ENCODE data around the gene OFD1. TPM values are rescaled to one million over a fixed set of nuclear protein-coding genes. Genes with fewer than 3 reads are reported as not detected.
"Not testable (repeated sequence)": the region's sequence is repeated elsewhere in the genome, so short reads cannot be mapped to it uniquely, and the experiment has no call there.

OFD1 gene
- polyA plus RNA-seq, 1 experiment = 14.1 TPM

DNA sequence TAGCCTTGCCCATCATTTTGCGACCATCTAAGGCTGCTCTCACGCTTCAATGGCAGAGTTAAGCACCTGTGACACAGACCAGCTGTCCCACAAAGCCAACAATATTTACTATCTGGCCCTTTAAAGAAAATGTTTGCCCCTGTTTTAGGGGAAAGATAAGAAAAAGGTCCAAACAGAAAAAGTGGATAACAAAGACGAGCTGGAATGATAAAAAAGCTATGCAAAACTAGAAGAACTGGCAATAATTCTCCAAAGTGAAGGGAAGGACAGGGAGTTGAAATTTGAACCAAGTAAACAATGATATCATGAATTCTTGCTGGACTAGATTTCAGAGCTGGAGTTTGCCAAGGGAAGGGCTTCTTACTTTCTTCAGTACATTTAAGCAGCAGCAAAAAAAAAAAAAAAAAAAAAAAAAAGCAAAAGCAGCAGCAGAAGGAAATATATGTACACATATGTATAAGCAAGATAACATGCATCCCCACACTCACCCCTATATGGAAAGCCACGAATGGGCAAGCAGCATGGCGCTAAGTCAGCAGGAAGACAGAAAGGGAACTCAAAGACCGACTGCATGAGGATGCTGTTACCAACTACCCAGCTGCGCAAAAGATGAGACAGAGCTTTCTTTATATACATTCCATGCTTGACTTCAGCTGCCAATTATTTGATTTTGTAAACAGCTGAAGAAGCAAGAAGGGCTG is 12.6 kb upstream of the OFD1 start:
- CTCF ChIA-PET = interaction anchor here (0.7 to 1.1 kb wide), 2 partner anchors 15 to 28 kb away, joined by 3 to 5 read pairs; no protein-coding TSS in a partner anchor
- Histone ChIP-seq H3K27ac (ENCODE audit: low read depth, low read length) (peak overlapping the region; percentile 82), H3K9me3 (ENCODE audit: control insufficient read depth, insufficient read depth, low read length) (no peaks in the 10 kb centered on the region), H3K4me3 (ENCODE audit: low read depth, low read length) (0 out of 2 replicates have a peak overlapping the region, but pooled peaks have one; percentile 25), H3K27me3 (ENCODE audit: control insufficient read depth, insufficient read depth, low read length) (no peaks in the 10 kb centered on the region)
- DNase-seq (ENCODE audit: low read depth, low spot score) = peak; percentile 60
- POLR2A ChIA-PET = interaction anchor here (0.6 to 1.4 kb wide), 8 partner anchors 10 to 1322 kb away, joined by 3 to 14 read pairs (median 4); partner anchors contain the start of genes OFD1 and TRAPPC2
- TF ChIP-seq, protein P1, sequence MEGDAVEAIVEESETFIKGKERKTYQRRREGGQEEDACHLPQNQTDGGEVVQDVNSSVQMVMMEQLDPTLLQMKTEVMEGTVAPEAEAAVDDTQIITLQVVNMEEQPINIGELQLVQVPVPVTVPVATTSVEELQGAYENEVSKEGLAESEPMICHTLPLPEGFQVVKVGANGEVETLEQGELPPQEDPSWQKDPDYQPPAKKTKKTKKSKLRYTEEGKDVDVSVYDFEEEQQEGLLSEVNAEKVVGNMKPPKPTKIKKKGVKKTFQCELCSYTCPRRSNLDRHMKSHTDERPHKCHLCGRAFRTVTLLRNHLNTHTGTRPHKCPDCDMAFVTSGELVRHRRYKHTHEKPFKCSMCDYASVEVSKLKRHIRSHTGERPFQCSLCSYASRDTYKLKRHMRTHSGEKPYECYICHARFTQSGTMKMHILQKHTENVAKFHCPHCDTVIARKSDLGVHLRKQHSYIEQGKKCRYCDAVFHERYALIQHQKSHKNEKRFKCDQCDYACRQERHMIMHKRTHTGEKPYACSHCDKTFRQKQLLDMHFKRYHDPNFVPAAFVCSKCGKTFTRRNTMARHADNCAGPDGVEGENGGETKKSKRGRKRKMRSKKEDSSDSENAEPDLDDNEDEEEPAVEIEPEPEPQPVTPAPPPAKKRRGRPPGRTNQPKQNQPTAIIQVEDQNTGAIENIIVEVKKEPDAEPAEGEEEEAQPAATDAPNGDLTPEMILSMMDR (IDR thresholded peaks at IDR 0.05; ENCODE audit: low read depth, low read length) = no peak

DNA sequence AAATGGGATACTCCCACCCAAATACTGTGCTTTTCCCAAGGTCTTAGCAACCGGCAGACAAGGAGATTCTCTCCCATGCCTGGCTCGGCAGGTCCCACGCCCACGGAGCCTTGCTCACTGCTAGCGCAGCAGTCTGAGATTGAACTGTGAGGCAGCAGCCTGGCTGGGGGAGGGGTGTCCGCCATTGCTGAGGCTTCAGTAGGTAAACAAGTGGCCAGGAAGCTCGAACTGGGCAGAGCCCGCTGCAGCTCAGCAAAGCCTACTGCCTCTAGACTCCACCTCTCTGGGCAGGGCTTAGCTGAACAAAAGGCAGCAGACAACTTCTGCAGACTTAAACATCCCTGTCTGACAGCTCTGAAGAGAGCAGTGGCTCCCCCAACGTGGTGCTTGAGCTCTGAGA is 9.7 kb upstream of the OFD1 start:
- DNase-seq (ENCODE audit: low read depth, low spot score); H3K4me3 ChIP-seq (ENCODE audit: low read depth, low read length); H3K27ac ChIP-seq (ENCODE audit: low read depth, low read length); CTCF ChIA-PET; H3K9me3 ChIP-seq (ENCODE audit: control insufficient read depth, insufficient read depth, low read length); H3K27me3 ChIP-seq (ENCODE audit: control insufficient read depth, insufficient read depth, low read length): not testable (repeated sequence)
- POLR2A ChIA-PET = interaction anchor here (1.0 kb wide), 1 partner anchor 9 kb away, joined by 3 read pairs; the partner anchor contains the start of genes OFD1 and TRAPPC2

DNA sequence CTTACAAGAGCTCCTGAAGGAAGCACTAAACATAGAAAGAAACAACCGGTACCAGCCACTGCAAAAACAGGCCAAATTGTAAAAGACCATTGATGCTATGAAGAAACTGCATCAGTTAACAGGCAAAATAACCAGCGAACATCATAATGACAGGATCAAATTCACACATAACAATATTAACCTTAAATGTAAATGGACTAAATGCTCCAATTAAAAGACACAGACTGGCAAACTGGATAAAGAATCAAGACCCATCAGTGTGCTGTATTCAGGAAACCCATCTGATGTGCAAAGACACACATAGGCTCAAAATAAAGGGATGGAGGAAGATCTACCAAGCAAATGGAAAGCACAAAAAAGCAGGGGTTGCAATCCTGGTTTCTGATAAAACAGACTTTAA is 8.0 kb upstream of the OFD1 start:
- H3K27me3 ChIP-seq (ENCODE audit: control insufficient read depth, insufficient read depth, low read length); POLR2A ChIA-PET; H3K4me3 ChIP-seq (ENCODE audit: low read depth, low read length); CTCF ChIA-PET; H3K27ac ChIP-seq (ENCODE audit: low read depth, low read length); H3K9me3 ChIP-seq (ENCODE audit: control insufficient read depth, insufficient read depth, low read length); DNase-seq (ENCODE audit: low read depth, low spot score): not testable (repeated sequence)

DNA sequence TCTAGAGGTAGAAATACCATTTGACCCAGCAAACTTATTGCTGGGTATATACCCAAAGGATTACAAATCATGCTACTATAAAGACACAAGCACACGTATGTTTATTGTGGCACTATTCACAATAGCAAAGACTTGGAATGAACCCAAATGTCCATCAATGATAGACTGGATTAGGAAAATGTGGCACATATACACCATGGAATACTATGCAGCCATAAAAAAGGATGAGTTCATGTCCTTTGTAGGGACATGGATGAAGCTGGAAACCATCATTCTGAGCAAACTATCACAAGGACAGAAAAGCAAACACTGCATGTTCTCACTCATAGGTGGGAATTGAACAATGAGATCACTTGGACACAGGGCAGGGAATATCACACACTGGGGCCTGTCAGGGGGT is 4.0 kb upstream of the OFD1 start:
- DNase-seq (ENCODE audit: low read depth, low spot score); H3K9me3 ChIP-seq (ENCODE audit: control insufficient read depth, insufficient read depth, low read length); H3K27ac ChIP-seq (ENCODE audit: low read depth, low read length); CTCF ChIA-PET; H3K27me3 ChIP-seq (ENCODE audit: control insufficient read depth, insufficient read depth, low read length); POLR2A ChIA-PET; H3K4me3 ChIP-seq (ENCODE audit: low read depth, low read length): not testable (repeated sequence)

DNA sequence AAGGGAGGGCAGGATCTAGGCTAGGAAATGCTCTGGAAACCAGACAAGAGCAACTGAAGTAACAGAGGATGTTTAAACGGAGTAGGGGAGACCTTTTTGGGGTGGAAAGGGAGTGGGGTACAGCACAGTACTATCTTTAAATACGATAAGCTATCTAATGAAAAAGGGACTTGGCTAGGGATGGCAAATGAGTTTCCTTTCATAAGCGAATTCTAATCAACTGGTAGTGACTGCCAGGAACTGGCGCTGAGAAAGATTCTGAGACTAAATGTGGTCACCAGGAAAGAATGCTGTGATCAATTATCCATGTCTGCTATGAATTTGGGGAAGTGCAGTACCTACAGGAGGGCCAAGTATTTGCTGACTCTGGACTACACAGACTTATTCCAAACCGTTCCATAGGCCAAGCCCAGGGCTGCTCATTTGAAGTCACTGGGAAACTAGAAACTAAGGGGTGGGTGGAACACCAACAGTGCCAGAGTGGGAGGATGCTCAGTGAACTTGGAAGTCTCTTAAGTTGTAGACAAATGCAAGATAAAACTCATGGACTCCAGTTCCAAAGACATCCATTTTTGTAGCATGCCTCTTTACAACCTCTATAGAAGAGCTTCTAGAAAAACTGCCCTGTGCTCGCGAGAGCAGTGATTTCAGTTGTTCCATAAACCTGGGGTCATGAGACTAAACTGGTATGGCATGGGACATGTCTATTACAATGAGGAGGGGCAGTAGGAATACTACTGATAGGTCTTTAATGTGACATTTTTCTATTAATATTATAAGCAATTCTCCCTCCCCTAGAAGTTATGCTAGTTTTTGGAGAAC is 2.1 kb upstream of the OFD1 start:
- no peak overlapping the region for H3K27ac ChIP-seq (ENCODE audit: low read depth, low read length)
- ChIA-PET POLR2A (no interaction called here), CTCF (no interaction called here)

DNA sequence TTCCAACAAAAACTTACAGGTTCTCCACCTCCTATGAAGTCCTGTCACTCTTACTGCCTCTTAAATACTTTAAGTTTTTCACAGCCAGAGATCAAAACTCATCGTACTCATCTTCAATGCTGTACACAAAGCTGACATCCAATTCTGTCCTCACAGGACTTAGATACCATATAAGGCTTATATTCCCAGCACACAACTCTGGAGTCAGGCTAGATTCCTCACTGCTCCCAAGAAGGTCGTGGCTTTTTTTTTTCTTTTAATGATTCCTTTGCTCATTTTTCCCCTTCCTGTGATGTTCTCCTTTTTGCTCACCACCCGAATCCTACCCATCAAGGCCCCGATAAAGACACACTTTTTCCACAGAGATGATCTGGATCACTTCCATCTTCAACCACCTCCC is 1.0 kb upstream of the OFD1 start:
- Histone ChIP-seq H3K27me3 (ENCODE audit: control insufficient read depth, insufficient read depth, low read length) (no peaks in the 10 kb centered on the region), H3K9me3 (ENCODE audit: control insufficient read depth, insufficient read depth, low read length) (no peaks in the 10 kb centered on the region; the same call in 1 of the 2 replicates), H3K4me3 (ENCODE audit: low read depth, low read length) (peak overlapping the region; percentile 78), H3K27ac (ENCODE audit: low read depth, low read length) (no peak overlapping the region)
- ChIA-PET POLR2A (interaction anchor here (1.8 kb wide), 1 partner anchor 296 kb away, joined by 5 read pairs; the partner anchor contains the start of gene GEMIN8), CTCF (no interaction called here)
- DNase-seq (ENCODE audit: low read depth, low spot score) = no peak
- TF ChIP-seq, protein P1 (IDR thresholded peaks at IDR 0.05; ENCODE audit: low read depth, low read length) = no peak

More for the DNA sequence above, 2.1 kb upstream of the OFD1 start:
- Histone ChIP-seq H3K9me3 (ENCODE audit: control insufficient read depth, insufficient read depth, low read length) (no peaks in the 10 kb centered on the region; the same call in 1 of the 2 replicates), H3K4me3 (ENCODE audit: low read depth, low read length) (no peak overlapping the region), H3K27me3 (ENCODE audit: control insufficient read depth, insufficient read depth, low read length) (no peaks in the 10 kb centered on the region)
- DNase-seq (ENCODE audit: low read depth, low spot score) = no peak
- TF ChIP-seq, protein P1 (IDR thresholded peaks at IDR 0.05; ENCODE audit: low read depth, low read length) = no peak

Data from AG04450 (cell line).